NCI-H2171 treated with DMSO at 0.1 percent for 48 hours (cell line): ENCODE data around the gene ZFYVE28.

Source experiments
- DNase-seq: peaks from one replicate; lab custom pipeline; 2025; lab: John Stamatoyannopoulos, UW

ZFYVE28 gene

DNA sequence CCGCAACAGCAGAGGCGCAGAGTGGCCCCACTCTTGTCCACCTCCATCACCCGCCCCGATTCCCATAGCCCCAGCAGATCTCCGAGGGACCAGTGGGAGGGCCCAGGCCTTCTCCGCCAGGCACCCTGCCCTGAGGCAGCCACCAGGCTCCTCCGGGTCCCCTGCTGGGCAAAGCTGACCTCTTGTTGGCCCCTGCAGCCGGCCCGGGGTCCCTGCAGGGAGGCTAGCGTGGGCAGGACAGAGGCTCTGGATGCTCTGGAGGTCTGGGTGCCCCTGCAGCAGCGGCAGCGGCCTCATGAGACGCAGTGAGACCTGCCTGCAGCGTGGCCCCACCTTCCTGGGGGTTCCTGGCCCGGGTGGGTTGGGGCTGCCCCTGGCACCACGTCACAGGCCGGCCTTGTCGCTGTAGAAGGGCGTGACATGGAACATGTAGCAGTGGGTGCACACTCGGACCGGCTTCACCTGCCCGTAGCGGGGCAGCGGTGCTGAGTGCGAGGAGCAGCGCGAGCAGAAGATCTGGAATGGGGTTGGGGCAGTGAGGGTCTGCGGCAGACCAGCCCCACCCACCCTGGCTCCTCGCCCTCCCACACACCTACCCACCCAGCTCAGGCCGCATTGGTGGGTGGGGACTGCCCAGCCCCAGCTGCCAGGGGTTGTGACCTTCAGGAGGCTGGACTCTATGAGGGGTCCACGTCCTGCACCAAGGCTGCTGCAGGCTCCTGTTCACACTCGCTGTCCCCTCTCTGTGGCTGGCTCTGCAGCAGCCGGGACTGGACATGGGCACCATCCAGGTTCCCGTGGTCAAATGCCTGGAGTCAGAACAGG lies 147.9 kb downstream of the ZFYVE28 start:
- no peak for DNase-seq

- no peak for DNase-seq
Observed at GRCh38 chr4:2269618-2270163, 148.8 kb downstream of the ZFYVE28 start.

DNA sequence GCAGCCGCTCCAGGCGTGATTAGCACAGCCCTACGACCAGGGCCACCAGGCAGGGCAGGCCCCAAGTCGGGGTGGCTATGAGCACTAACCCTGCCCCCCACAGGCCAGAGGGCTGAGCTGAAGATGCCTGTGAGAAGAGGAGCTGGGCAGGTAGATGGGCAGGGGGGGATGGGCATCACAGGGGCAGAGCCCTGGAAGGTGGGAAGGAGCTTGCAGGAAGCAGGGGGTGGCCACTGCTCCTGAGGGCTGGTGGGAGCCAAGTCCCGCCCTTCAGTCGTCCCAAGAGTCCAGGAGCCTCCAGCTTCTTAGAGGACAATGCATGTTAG lies 149.3 kb downstream of the ZFYVE28 start:
- no peak for DNase-seq

DNA sequence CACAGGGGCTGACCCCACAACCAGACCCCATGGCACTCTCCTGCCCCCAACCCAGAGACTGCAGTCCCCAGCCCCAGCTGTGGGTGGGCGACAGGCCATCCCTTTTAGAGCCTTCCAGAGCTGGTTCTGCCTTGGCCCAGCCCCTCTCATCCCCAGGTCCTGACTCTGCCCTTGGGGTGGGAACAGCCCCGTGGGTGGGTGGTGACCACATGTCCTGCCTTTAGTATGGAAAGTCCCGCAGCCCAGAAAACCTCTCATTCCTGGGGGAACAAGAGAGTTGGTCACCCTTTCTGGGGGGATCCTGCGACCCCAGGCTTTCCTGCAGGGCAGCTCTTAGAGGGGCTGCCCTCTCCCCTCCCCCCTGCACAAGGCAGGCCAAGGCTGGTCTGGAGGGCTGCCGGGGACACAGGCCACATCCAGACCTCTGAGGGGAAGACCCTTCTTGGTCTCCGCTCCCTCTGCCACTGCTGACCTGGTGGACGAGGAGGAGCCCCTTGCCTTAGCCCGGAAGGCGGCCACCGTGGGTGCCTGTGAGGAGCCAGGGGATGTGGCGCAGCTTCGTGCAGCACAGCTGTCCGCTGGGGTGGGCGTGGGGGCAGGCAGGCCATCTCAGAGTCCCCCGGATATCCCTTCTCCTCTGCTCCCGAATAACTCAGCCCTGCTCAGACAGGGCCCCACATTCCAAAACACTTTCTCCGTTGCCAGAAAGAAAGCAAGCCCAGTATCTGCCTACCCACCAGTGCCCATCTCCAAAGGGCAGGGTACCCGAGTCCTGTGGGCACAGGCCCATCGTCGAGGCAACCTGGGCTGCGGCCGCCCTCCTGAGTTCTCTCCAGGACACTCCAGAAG lies 149.9 kb downstream of the ZFYVE28 start:
- DNase-seq: no peak

GRCh38 chr4:2267841-2268240 lies 150.6 kb downstream of the ZFYVE28 start:
- DNase-seq: no peak

- no peak for DNase-seq
Observed at GRCh38 chr4:2267320-2267811, 151.1 kb downstream of the ZFYVE28 start.

GRCh38 chr4:2266821-2267220 lies 151.6 kb downstream of the ZFYVE28 start:
- no peak for DNase-seq

DNA sequence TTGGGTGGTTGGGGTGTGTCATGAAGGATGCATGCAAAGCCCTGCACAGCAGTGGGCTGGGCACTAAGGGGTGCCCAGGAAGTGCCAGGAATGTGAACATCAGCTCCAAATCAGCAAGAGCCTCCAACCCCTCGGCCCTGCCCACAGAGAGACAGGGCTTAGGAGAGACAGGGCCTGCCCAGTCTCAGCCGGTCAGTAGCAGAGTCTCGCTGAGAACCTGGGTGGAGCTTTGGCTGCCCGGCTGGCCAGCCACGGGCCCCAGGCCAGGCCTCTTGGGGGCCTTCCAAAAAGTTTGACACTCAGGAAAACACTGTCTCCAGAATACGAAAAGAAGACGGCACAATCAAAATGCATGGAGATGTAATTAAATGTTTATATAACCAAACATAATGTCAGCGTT lies 152.3 kb downstream of the ZFYVE28 start:
- no peak for DNase-seq

DNA sequence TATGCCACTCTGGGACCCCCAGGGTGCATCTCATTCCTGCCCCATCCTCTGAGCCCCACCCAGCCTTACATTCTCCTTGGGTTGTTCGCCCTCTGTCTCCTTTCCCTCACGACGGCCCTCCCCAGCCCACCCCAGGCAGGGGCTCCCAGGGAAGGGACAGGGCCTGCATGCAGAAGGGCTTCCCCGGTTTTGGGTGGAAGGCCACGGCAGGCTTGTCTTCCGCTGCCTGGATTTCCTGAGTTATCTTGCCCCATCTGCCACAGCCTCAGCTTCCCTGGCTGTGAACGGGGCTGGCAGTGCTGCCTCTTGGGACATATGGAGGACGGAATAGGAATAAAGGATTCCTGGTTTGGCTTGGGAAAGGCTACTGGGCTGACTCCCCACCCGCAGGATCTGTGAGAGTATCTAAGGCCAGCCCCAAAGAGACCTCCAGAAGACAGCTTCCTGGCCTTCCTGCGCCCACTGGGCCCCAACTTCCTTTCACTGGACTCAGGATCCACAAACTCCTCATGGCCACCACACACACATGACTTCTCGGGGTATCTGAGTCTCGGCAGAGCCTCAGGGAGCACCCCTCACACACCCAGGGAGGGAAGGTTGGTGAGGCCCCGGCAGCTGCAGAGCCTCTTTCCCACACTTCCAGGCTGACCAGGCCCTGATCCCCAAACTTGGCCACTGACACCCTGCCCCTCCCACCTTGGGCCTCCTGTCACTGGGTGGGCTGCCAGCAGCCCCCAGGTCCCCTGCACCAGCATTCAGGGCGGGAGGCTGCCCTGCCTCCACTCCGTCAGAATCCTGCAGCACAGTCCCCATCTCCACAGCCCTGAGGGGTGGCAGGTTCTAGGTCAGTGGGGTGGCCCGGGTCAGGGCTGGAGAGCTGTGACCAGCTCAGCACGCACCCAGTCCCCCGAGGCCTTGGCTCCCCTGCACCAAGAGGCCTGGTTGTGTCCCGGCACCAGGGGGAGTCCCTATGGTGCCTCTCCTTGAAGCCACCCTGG lies 153.0 kb downstream of the ZFYVE28 start:
- no peak for DNase-seq

DNA sequence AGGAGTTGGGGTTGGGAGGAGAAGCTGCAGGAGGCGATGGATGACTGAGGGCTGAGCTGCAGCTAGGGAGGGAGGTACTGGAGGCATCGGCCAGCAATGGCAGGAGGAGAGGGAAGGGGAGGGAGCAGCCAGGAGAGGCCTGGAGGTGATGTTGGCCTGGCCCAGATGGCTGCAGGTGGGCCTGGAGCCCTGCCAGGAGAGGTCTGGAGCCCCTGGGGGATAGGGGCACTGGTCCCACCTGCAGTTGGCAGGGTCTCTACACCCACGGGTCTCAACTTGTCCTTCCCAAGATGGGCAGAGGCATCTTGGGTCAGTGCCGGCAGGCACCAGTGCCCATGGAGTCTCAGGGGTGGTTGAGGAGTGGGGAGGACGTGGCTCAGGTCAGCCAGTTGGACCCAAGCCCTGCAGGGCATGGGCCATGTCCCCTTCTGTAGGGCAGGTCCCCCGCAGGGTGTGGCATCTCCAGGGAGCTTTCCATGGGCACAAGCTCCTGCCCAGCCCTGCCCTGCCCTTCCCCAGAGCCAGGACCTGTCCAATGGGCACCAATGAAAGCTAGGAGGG lies 153.9 kb downstream of the ZFYVE28 start:
- DNase-seq: no peak

GRCh38 chr4:2263926-2264321 lies 154.5 kb downstream of the ZFYVE28 start:
- no peak for DNase-seq

GRCh38 chr4:2262944-2263250 lies 155.5 kb downstream of the ZFYVE28 start:
- DNase-seq: no peak

GRCh38 chr4:2262145-2262943 lies 156.1 kb downstream of the ZFYVE28 start:
- DNase-seq: peak; percentile 92

- DNase-seq: no peak
Observed at GRCh38 chr4:2261853-2262144, 156.6 kb downstream of the ZFYVE28 start, which contains the start of gene MXD4. Gene MXD4, minus strand, starts transcription at chr4:2262109. Its CDS starts 129 bp downstream, at chr4:2261980.

DNA sequence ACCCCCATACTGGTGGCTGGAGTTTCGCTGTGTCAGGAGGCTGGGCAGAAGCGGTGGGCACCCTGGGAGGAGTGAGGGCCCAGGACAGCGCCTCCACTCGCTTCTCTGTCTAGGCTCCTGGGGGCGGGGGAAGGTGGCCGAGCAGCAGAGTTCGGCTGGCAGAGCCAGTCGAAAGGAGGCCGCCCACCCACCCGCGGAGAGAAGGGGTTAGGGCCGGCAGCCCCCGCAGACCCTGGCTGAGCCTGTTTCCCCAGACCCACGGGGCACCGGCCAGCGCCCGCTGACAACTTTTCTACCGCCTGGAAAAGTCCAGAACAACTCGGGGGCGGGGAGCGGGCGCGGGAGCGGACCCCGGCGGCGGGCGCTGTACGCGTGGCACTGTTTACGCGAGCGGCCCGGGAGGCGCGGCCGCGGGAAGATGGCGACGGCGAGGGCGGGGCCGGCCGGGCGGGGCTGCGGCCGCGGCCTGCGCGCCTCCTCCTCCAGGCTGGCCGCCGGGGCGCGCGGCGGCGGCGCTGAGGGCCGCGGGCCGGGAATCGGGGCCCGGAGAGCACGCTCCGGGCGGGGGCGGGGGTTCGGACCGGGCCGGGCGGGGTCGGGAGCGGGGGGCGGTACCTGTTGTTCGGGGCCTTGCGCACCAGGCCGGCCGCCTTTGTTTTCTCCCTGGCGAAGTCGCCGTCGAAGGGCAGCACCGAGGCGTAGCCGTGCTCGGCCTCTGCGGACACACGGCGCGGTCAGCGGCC lies 157.2 kb downstream of the ZFYVE28 start:
- DNase-seq: no peak

- DNase-seq: no peak
Observed at GRCh38 chr4:2260344-2261109, 157.9 kb downstream of the ZFYVE28 start.

DNA sequence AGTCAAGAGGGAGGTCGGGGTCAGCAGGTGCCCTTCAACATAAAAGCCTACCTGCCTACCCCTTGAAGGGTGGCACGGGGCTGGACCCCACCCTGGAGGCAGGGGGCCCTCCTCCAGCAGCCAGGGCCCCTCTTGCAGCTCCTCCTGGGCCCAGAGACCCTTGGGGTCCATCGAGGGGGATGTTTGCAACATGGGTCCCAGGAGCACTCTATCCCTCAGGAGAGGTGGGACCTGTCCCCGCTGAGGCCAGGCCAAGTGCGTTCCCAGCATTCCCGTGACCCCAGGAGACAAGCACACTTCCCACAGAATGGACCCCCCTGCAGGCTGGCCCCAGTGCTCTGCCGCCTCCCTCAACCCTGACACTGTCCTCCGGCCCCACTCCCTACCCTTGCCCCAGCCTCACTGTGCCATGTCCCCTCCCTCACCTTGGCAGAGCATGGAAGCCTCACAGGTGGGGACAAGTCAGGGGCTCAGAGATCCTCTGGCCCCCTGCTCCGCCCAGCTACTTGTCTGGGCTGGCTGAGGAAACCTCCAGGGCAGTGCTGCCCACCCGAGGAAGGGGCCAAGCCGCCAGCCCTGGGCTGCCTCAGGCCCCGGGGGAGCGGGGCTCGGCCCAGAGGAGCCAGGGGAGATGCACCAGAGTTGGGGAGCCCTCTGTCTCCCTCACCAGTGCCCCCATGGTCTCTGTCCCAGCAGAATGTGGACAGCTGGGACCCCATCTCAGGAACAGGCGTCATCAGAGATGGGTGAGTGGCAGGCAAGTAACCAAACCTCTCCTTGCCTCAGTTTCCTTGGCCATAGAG lies 158.7 kb downstream of the ZFYVE28 start:
- DNase-seq: no peak

- no peak for DNase-seq
Observed at GRCh38 chr4:2259036-2259540, 159.4 kb downstream of the ZFYVE28 start.
